NOMO-1 treated with dmso at 0.1 percent for 144 hours (cell line): ENCODE data around the gene CYB5RL.
"Not testable (repeated sequence)": the region's sequence is repeated elsewhere in the genome, so short reads cannot be mapped to it uniquely, and the experiment has no call there.

Experiments used
- DNase-seq: peaks from one replicate; lab custom pipeline; 2025; ENCODE audit not compliant: unreplicated experiment; lab: John Stamatoyannopoulos, UW

Gene CYB5RL

DNA sequence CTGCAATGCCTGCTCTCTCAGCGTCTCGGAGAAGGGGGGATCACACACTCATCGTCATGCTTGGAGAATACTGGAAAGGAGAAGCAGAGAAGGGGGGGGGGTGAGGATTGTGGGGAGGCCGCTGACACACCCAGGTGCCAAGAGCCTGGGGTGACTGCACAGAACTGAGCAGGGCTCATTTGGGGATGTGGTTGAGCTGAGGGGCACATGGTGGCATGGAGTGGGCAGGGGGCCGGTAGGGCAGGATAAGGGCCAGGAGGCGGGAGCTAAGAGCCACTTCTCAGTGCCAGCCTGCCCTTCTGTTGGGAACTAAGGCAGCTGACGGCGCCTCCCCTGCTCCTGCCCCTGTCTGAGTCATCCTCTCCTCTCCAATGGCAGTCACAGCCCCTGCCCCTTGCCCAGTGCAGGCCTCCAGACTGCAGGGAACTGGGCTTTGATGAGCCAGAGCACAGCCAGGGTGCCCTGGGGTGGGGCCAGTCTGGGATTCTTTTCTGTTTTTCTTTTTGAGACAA is 27.3 kb upstream of the CYB5RL start:
- DNase-seq: no peak

DNA sequence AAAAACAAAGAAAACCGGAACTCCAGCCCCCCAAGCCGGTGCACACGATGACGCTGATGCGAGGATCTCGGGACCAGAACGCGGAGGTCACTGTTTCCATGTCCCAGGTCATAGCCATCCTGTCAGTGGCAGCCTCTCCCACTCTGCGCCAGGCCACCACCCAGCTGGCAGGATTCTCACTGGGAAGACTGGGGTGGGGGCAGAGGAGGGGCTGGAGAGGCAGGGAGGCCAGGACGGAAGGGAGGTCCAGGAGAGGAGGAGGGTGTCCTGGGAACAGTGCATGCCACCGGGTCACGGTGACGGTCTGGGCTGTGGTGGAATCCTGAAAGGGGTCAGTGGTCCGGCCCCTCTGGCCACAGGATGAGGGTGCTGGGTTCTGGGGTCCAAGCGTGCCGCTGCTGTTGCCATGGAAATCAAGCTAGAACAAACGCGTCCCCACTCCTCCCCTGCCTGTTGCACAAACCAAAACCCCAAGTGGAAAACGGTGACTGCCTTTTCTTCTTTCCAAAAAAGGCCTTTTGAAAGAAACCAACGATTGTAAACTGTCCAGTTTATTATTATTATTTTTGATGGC is 26.2 kb upstream of the CYB5RL start:
- DNase-seq: no peak

DNA sequence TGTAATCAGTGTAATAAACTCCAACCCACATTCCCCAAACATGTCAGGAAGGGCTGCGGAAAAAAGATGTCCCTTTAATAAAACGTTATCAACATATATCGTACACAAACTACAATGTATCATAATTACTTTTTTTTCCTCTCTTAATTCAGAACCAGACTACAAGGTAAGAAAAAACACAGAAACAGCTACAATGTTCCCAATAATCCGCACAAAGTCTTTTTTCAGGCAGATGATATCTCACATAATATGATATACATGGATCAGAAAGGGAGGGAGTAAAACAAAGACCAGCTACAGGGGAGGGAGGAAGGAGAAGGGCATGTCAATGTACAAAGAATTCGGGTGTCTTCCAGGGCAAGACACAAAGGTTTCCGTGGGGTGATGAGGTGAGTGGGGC is 25.5 kb upstream of the CYB5RL start:
- DNase-seq: no peak

DNA sequence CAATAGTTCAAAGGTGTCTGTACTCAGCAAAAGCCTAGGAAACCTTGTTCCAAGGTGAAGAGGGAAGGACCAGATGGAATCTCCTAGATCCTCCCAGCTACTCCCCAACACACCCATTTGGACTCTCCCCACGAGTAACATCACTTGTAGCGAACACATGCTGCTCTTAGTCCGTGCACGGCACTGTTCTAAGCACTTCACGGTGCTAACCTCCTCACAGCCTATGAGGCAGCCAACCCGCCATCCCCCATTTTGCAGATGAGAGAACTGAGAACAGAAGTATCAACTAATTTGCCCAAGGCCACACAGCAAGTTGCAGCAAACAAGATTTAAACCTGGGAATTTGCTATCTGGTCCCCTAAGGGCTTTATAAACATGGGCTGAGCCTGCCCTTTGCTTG is 24.4 kb upstream of the CYB5RL start:
- no peak for DNase-seq

DNA sequence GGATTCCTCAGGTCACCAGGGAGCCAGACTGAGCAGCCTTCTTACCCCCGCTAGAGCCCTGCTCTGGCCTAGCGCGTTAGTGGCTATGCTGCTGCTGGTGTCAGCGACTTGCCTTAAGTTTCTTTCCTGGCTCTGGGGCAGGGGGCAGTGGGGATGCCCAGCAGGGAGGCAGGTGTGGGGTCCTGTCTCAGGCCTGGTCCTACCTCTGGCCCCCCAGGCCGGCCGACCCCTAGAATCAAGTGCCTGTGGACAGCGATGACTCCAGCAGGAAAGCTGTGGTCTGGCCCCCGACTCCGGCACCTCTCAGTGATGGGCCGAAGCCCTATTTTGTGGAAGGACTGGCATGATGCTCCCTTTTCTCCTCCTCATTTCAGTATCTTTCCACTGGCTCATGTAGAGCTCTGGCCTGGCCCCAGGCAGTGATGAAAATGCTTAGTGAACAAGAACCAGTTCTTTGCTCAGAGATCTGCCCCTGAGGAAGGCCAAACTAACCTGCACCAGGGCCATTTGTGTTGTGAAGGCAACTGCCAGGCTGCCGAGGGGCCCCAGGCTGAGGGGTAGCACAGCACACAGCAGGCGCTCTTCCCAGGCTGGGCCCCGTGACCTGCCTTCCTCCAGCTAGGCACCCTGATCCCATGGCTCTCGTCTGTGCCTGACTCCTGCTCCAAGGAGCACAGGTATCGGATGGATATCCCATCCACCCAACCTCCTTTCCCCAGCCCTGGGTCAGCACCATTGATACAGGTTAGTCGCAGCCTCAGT is 23.8 kb upstream of the CYB5RL start:
- no peak for DNase-seq

DNA sequence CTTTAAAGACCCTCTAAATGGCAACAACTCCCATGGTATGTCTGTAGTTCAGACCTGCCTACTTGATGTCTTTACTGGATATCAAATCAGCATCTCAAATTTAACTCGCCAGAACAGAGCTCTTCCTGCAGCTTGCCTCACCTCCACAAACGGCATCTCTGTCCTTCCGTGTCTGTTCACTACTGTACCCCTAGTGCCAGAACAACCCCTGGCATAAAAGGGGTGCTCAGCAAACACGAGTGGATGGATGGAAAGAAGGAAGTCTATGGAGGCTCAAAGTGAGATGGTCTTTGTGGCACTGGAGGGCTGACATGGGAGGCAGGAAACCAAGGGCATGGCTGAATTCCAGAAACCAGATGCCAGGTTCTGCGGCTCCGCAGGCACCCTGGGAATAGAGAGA is 22.9 kb upstream of the CYB5RL start:
- DNase-seq: no peak

DNA sequence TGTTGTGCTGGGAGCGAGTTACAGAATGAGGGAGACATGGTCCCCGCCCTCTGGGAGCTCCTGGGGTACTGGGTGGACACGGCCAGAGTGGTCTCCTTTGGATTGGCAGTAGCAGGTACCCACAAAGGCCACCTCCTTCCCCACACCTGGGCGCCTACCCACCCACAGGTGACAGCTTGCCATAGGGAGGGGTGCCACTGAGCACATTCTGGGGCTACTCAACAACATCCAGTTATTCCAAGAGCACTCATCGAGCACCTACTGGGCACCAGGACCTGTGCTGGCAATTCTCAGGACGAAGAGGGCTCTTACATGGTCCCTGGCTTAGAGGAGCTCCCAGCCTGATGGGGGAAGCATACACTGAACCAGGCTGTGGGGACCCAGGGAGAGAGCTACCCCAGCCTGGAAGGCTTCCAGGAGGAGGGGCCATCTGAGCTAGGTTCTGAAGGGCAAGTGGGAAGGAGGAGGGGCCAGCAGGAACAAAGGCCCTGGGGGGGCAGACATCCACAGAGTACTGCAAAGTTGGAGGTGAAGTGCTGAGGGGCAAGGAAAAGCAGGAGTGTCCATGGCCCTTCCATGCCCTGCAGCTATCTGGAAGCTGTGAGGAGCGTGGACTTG is 22.1 kb upstream of the CYB5RL start:
- DNase-seq: no peak

DNA sequence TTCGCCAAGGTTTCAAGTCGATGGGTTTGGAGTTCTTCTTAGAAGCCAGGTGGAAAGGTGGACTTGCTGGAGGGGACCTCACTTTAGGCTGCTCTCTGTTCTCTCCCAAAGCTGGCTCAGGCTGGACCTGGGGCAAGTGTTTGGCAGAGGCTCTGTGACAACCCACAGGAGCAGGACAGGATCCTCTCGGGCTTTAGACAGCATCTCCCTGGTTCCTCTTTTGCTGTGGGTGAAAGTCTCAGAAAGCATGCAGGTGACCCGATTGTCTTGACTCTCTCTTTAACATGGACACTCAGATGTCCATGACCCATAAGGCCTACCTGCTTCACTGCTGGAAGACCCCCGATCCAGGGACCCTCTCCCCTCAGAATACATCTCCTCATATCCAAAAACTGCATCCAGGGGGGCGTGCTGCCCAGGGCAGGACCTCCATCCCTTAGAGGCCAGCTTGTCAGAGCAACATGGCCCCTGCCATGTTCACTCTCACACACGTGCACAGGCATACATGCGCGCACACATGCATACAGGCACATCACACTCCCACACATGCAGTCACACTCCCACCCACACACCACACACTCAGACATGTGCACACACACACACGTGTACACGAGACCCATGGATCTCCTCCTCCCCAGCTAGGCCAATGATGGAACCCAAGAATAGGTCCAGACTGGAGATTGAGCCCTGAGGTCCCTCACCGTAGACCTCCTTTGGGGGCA is 21.4 kb upstream of the CYB5RL start:
- DNase-seq: no peak

DNA sequence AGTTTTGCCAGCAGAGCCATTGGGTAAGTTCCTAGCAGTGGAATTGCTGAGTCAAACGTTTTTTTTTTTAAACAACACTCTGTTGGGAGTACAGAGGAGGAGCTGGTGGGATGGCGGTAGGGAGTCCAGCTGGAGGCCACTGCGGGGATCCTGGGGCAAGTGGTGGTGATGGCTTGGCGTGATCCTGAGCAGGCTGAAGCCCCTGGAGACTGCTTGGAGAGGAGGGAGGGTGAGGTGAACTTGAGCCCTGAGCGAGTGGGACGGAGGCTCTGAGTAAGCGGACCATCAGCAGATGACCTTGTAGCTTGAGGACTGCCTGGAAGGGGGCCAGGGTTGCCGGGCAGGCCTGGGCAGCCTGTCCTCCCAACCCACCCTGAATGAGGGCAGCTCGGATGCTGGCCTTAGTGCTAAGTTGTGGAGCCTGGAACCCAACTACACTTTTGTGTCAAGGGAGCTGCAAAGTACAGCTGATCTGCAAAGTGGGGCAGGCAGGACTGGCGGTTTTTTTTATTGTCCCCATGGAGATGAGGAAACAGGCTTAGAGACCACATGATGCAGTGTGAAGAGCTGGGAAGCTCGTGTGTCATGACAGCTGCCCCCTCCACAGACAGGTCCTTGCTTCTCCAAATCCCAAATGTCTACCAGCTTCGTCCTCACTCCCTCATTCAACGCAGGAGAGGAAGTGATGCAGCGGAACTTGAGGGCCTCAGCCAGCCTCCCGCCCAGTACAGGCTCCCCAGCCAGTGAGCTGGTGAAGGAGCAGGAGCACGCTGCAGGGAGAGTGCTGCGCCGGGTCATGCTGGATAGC is 20.4 kb upstream of the CYB5RL start:
- no peak for DNase-seq

DNA sequence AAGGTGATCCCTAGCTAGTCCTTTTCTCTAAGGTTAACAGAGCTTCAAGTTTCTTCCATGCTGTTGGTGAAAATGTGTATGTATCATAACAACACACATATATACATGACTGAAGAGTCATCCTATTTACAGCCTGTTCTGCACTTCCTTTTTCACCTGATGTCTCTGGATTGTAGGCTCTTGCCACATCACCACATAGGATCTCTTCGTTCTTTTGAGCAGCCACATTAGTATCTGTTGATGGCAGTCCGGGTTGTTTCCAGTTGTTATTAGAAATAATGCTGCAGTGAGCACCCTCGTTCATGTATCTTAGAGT is 19.8 kb upstream of the CYB5RL start:
- DNase-seq: no peak

DNA sequence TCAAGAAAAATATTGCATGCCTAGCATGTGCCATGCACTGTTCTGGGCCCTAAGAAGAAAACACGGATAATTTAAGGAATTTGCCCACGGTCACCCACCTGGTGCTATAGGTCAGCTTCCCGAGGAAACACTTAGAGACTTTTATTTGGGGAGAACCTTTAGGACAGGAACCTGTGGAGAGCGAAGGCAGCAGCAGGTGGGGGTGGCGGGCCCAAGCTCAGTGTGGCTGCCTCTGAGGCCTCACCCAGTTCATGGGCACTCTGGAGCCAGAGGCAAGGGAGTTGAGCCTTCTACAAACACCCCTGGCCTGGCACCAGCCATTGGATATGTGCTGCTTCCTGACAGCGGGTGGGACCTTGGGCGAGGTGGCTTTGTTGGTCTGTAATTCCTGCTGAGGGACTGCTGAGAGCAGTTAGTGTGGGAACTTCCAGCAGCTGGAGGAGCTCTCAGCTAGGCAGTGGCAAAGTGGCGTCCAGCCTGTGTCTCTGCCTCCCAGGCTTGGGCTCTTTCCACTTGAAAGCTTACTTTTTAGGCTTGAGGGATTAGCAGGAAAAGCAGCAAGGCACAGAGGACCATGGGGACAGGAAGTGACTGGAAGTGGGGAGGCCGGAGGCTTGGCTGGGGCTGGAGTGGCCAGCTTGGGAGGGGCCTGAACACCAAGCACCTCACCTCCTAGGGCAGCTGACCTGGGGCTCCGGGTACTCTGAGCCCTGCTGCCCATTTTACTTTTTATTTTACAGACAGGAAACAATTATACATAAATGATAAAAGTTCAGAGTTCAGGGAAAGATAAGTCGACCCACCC is 19.3 kb upstream of the CYB5RL start:
- no peak for DNase-seq

DNA sequence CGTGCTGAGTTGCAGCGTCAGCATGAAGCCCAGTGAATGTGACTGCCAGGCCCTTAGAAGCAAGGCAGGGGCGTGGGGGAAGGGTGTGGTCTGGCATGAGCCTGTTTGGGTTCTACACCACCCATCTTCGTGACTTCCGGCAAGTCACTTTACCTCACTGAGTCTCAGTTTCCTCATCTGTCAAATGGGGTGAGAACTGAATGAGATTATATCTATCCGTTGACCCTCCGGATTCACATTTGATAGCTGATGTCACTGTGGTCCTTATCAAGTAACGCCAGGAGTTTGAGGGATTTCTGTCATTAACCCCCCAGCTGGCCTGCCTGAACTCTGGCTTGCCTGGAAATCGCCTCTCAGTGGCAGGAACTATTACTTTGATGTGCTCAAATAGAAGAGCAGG is 15.7 kb upstream of the CYB5RL start:
- DNase-seq: no peak

DNA sequence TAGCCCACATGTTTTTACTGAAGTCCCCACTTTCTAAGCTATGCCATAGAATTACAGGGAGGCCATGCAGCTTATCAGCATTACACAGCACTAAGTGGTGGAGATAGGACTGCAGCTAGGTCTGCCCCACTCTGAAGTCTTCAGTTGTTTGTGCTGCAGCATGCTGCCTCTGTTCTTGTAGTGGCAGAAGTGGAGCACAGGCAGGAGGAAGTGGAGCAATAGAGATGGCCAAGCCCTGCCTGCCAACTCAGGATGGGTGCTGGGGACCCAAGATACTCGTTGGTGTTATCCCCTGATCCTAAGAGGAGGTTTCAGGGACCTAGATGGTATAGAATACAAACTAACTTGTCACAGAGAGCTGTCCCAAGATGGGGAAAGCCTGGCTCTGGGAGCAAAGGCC is 13.0 kb upstream of the CYB5RL start:
- DNase-seq: no peak

DNA sequence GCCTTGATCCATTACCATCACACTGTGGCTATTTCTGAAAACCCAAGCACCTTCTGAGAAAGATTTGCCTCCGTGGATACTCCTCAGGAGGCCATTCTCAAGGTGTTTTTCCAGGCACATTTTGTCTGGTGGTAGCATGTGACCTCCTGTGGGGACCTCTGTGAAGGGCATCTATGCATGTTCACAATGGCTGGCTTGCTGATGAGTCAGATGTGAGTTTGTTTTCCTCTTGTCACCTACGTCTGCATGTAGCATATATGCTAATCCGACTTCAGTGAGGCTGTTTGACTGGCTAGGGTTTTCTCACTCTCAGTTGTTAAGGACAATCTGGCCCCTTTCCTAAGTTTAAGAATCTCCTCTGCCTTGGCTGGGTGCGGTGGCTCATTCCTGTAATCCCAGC is 8.1 kb upstream of the CYB5RL start:
- not testable (repeated sequence) for DNase-seq

DNA sequence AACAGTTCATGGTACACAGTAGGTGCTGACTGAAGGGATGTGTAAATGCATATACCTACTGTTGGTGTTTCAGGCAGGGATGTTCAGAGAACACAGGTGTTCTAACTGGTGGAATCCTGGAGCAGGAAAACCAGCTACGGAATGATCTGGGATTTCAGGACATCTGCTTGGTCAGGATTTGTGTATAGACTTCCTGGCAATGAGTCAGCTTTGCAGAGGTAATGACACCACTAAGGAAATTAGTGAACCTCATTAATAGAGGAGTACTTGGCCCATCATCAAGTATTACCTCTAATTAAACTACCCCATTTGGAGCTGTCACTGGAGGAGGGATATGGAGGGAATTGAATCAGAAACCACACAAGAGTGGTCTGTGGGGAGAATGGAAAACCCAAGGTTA is 7.5 kb upstream of the CYB5RL start:
- no peak for DNase-seq

DNA sequence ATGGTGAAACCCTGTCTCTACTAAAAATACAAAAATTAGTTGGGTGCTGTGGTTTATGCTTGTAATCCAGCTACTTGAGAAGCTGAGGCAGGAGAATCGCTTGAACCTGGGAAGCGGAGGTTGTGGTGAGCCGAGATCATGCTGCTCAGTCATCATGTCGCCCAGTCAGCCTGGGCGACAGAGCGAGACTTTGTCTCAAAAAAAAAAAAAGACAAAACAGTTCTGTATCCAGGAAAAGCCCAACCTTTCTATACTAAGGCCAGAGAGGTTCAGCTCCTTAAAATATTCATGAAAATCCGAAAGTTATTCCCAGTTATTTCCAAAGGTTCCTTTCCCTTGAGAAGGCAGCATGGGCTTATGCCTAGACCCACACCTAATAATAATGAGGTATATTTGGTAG is 4.4 kb upstream of the CYB5RL start:
- DNase-seq: no peak

DNA sequence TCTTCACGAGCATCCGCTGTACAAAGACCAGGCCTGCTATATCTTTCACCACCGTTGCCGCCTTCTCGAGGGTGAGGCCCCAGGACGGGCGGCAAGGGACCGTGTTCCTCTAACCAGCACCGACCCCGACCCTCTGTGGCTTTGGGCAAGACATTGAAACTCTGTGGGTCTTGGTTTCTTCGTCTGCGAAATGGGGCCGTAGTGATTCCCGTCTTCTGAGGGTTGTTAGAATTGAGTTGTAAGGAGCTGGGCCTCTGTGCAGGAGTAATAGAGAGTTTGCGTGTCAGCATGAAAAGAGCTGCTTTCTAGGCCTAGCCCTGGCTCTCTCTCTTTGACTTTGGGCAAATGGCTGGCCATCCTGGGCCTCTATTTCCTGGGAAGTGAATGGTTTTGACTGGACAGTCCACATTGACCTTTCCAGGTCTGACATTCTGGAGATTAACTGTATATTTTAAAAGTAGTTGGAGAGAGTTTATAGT is 728 bp upstream of the CYB5RL start:
- no peak for DNase-seq

DNA sequence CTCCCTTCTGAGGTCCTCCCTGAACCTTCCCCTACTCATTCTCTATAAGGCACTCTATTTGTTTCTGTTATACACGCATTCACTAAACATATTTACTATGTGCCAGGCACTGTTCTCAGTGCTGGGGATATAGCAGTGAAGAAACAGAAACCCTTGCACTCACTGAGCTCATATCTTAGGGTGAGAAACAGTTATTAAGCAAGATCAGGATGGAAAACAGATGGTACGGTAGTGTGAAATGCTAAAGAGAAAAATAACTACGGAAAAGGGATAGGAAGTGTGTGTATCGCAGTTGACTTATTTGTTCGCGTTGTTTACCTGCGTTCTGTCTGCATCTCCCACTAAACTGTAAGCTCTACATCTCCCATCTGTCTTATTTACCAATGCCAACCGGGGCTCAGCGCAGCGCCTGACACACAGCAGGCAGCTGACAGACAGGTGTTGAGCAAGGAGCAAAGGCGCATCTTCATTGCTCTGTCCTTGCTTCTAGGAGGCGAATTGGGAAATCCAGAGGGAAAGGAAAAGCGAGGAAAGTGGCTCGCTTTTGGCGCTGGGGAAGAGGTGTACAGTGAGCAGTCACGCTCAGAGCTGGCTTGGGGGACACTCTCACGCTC is 572 bp downstream of the CYB5RL start:
- DNase-seq: no peak

DNA sequence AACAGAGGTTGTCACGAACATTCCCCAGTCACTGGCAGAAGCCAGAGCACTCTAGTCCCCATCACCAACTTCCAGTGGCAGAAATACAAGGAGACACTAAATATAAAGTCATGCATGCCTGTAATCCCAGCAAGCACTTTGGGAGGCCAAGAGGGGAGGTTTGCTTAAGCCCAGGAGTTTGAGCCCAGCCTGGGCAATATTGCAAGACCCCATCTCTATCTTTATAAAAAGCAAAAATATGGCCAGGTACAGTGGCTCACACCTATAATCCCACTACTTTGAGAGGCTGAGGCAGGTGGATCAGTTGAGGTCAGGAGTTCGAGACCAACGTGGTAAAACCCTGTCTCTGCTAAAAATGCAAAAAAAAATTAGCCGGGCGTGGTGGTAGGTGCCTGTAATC is 6.4 kb downstream of the CYB5RL start:
- no peak for DNase-seq

DNA sequence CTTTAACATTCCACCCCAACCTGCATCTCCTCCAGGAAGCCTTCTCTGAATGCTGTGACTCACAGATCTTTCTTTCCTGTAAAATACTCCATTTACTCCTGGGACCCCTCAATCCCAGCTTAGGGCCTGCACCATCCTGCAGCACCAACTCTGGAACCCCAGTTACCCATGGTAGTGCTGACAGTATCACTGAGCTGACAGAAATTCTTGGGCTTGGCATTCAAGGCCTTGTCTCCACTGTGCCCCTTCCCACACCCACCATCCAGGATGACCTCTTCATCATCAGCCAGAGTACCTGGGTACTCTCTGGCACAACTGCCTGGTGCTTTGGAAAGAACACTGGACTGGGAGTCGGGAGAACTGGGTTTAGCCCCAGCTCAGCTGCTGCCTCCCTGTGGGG is 8.3 kb downstream of the CYB5RL start:
- DNase-seq: no peak
